Measurements from ENCODE around the gene GCNT1. TPM values are rescaled to one million over a fixed set of nuclear protein-coding genes. Genes with fewer than 3 reads are reported as not detected.
"Not testable (repeated sequence)": the region's sequence is repeated elsewhere in the genome, so short reads cannot be mapped to it uniquely, and the experiment has no call there.

The GCNT1 gene
- total RNA-seq, 1 experiment from 2014 or later = 0.24 TPM

- in situ Hi-C loops (cut with HindIII; ENCODE audit: low pct_unique_long_range_greater_than_20kb, low sequenced_read_pairs) = no loop called here
- DNase-seq (ENCODE audit: low read depth, low spot score) = no peak
These were observed 6.7 kb downstream of the GCNT1 start for GRCh38 chr9:76465442-76466298.

GRCh38 chr9:76466299-76466605 lies 7.3 kb downstream of the GCNT1 start:
- no peak for DNase-seq (ENCODE audit: low read depth, low spot score)
- in situ Hi-C loops (cut with HindIII; ENCODE audit: low pct_unique_long_range_greater_than_20kb, low sequenced_read_pairs) = no loop called here

- DNase-seq (ENCODE audit: low read depth, low spot score) = no peak
- in situ Hi-C loops (cut with HindIII; ENCODE audit: low pct_unique_long_range_greater_than_20kb, low sequenced_read_pairs) = no loop called here
These were observed 15.4 kb downstream of the GCNT1 start for GRCh38 chr9:76474419-76474818.

GRCh38 chr9:76475686-76476085 lies 16.7 kb downstream of the GCNT1 start:
- in situ Hi-C loops (cut with HindIII; ENCODE audit: low pct_unique_long_range_greater_than_20kb, low sequenced_read_pairs) = no loop called here
- DNase-seq (ENCODE audit: low read depth, low spot score) = no peak

- DNase-seq (ENCODE audit: low read depth, low spot score); in situ Hi-C loops (cut with HindIII; ENCODE audit: low pct_unique_long_range_greater_than_20kb, low sequenced_read_pairs): not testable (repeated sequence)
These were observed 18.8 kb downstream of the GCNT1 start for GRCh38 chr9:76477818-76478217.

- DNase-seq (ENCODE audit: low read depth, low spot score) = no peak
- in situ Hi-C loops (cut with HindIII; ENCODE audit: low pct_unique_long_range_greater_than_20kb, low sequenced_read_pairs) = no loop called here
These were observed 19.2 kb downstream of the GCNT1 start for GRCh38 chr9:76478226-76478625.

GRCh38 chr9:76479337-76479736 lies 20.4 kb downstream of the GCNT1 start:
- DNase-seq (ENCODE audit: low read depth, low spot score); in situ Hi-C loops (cut with HindIII; ENCODE audit: low pct_unique_long_range_greater_than_20kb, low sequenced_read_pairs): not testable (repeated sequence)

- DNase-seq (ENCODE audit: low read depth, low spot score) = no peak
- in situ Hi-C loops (cut with HindIII; ENCODE audit: low pct_unique_long_range_greater_than_20kb, low sequenced_read_pairs) = no loop called here
These were observed 27.2 kb downstream of the GCNT1 start for GRCh38 chr9:76486151-76486550.

- DNase-seq (ENCODE audit: low read depth, low spot score) = no peak
- in situ Hi-C loops (cut with HindIII; ENCODE audit: low pct_unique_long_range_greater_than_20kb, low sequenced_read_pairs) = no loop called here
These were observed 31.4 kb downstream of the GCNT1 start for GRCh38 chr9:76490249-76490990.

- in situ Hi-C loops (cut with HindIII; ENCODE audit: low pct_unique_long_range_greater_than_20kb, low sequenced_read_pairs); DNase-seq (ENCODE audit: low read depth, low spot score): not testable (repeated sequence)
These were observed 32.1 kb downstream of the GCNT1 start for GRCh38 chr9:76491056-76491455.

GRCh38 chr9:76493496-76493895 lies 34.5 kb downstream of the GCNT1 start:
- in situ Hi-C loops (cut with HindIII; ENCODE audit: low pct_unique_long_range_greater_than_20kb, low sequenced_read_pairs); DNase-seq (ENCODE audit: low read depth, low spot score): not testable (repeated sequence)

- in situ Hi-C loops (cut with HindIII; ENCODE audit: low pct_unique_long_range_greater_than_20kb, low sequenced_read_pairs) = no loop called here
These were observed 41.1 kb downstream of the GCNT1 start for GRCh38 chr9:76500061-76500460.

GRCh38 chr9:76502746-76503145 lies 43.8 kb downstream of the GCNT1 start:
- in situ Hi-C loops (cut with HindIII; ENCODE audit: low pct_unique_long_range_greater_than_20kb, low sequenced_read_pairs) = no loop called here
- DNase-seq (ENCODE audit: low read depth, low spot score) = no peak

More at GRCh38 chr9:76500061-76500460, 41.1 kb downstream of the GCNT1 start:
- DNase-seq (ENCODE audit: low read depth, low spot score) = no peak

GRCh38 chr9:76510041-76510440 lies 51.1 kb downstream of the GCNT1 start:
- no peak for DNase-seq (ENCODE audit: low read depth, low spot score)
- in situ Hi-C loops (cut with HindIII; ENCODE audit: low pct_unique_long_range_greater_than_20kb, low sequenced_read_pairs) = no loop called here

GRCh38 chr9:76510446-76510845 lies 51.5 kb downstream of the GCNT1 start:
- in situ Hi-C loops (cut with HindIII; ENCODE audit: low pct_unique_long_range_greater_than_20kb, low sequenced_read_pairs) = no loop called here
- no peak for DNase-seq (ENCODE audit: low read depth, low spot score)

- DNase-seq (ENCODE audit: low read depth, low spot score) = no peak
- in situ Hi-C loops (cut with HindIII; ENCODE audit: low pct_unique_long_range_greater_than_20kb, low sequenced_read_pairs) = no loop called here
These were observed 53.8 kb downstream of the GCNT1 start for GRCh38 chr9:76512826-76513225.

- in situ Hi-C loops (cut with HindIII; ENCODE audit: low pct_unique_long_range_greater_than_20kb, low sequenced_read_pairs) = no loop called here
- no peak for DNase-seq (ENCODE audit: low read depth, low spot score)
These were observed 57.4 kb downstream of the GCNT1 start for GRCh38 chr9:76516350-76516749.

- DNase-seq (ENCODE audit: low read depth, low spot score) = no peak
- in situ Hi-C loops (cut with HindIII; ENCODE audit: low pct_unique_long_range_greater_than_20kb, low sequenced_read_pairs) = no loop called here
These were observed 57.9 kb downstream of the GCNT1 start for GRCh38 chr9:76516871-76517270.
